Panc1 (cell line): ENCODE data around the gene ADCY2. TPM values are rescaled to one million over a fixed set of nuclear protein-coding genes. Genes with fewer than 3 reads are reported as not detected.

Experiments used
- ATAC-seq: fragments of 200-7000 bp; cut with Tn5 transposase; 2 replicates; pipeline ENCODE4 v1.9.1; 2020; ENCODE audit warnings: mild to moderate bottlenecking, moderate library complexity
- BruUV-seq: library from RNA; stranded (reverse); fragments of 400-500 nt; replicated peaks from 2 replicates; lab custom pipeline; 2021; lab: Mats Ljungman, UMichigan
- CTCF ChIA-PET: fragments of 300-600 bp; sonication (Branson Sonifier 250); formaldehyde crosslinking; loops from one replicate; lab custom pipeline; 2022; ENCODE audit warnings: antibody characterized with exemption; lab: Charles Lee
- POLR2A ChIA-PET: fragments of 300-600 bp; sonication (Branson Sonifier 250); formaldehyde crosslinking; loops from one replicate; lab custom pipeline; 2022; ENCODE audit warnings: antibody characterized with exemption; lab: Charles Lee
- DNase-seq: peaks from one replicate; pipeline ENCODE4 v3.0.0-alpha.2; 2010; ENCODE audit warnings: low read depth, low spot score
- H3K27ac ChIP-seq: 2 replicates; pipeline ENCODE4 v1.5.1; 2011; ENCODE audit warnings: mild to moderate bottlenecking, low read length, inconsistent platforms
- H3K27me3 ChIP-seq: fragments of 200-500 bp; sonication (Bioruptor generic); 2 replicates; pipeline ENCODE4 v1.6.0; 2014; ENCODE audit warnings: low read length, inconsistent platforms; ENCODE audit not compliant: control insufficient read depth, insufficient read depth
- H3K36me3 ChIP-seq: fragments of 200-500 bp; sonication (Bioruptor generic); 2 replicates; pipeline ENCODE4 v1.5.1; 2014; ENCODE audit warnings: inconsistent platforms, mild to moderate bottlenecking, low read length, moderate library complexity; ENCODE audit not compliant: control insufficient read depth, insufficient read depth
- H3K4me1 ChIP-seq: 2 replicates; pipeline ENCODE4 v1.5.1; 2011; ENCODE audit warnings: inconsistent platforms, mild to moderate bottlenecking, low read length, moderate library complexity; ENCODE audit not compliant: control insufficient read depth, insufficient read depth
- H3K4me3 ChIP-seq, 2 experiments: 2 replicates each; pipeline ENCODE4 v1.5.1; 2011 to 2012; ENCODE audit warnings: low read depth in 2 of 2, low read length in 2 of 2, mild to moderate bottlenecking in 2 of 2, inconsistent platforms in 1 of 2, moderate library complexity in 1 of 2
- H3K9me3 ChIP-seq: fragments of 200-500 bp; sonication (Bioruptor generic); 2 replicates; pipeline ENCODE4 v1.5.1; 2014; ENCODE audit warnings: low read depth, mild to moderate bottlenecking, inconsistent platforms, low read length, moderate library complexity; ENCODE audit not compliant: control insufficient read depth, insufficient read depth
- CTCF ChIP-seq: fragments of 450-650 bp; IDR thresholded peaks from 2 replicates; pipeline ENCODE4 v1.5.1; 2017; ENCODE audit warnings: mild to moderate bottlenecking
- POLR2AphosphoS5 ChIP-seq: IDR thresholded peaks from 2 replicates; pipeline ENCODE4 v1.6.1; 2012; ENCODE audit warnings: mild to moderate bottlenecking, low read depth, low read length, moderate library complexity
- REST ChIP-seq, 2 experiments: IDR thresholded peaks; 2 replicates each; pipeline ENCODE4 v1.6.1; 2011 to 2012; ENCODE audit warnings: low read depth in 2 of 2, control low read depth in 1 of 2, low read length in 1 of 2, mild to moderate bottlenecking in 1 of 2, moderate library complexity in 1 of 2; ENCODE audit not compliant: insufficient read depth in 1 of 2
- SIN3A ChIP-seq: IDR thresholded peaks from 2 replicates; pipeline ENCODE4 v1.6.1; 2012; ENCODE audit warnings: low read depth, mild to moderate bottlenecking, low read length, moderate library complexity, borderline replicate concordance; ENCODE audit not compliant: insufficient read depth
- TCF7L2 ChIP-seq: IDR thresholded peaks from 2 replicates; pipeline ENCODE4 v1.6.1; 2011; ENCODE audit warnings: mild to moderate bottlenecking, low read depth, low read length, inconsistent platforms
- in situ Hi-C: cut with HindIII; loops from 2 replicates; pipeline ENCODE4 v1.10.0; 2016; ENCODE audit warnings: low sequenced_read_pairs, low pct_unique_long_range_greater_than_20kb
- intact Hi-C: fragments of 100-400 bp; cut with micrococcal nuclease; formaldehyde crosslinking; loops from one replicate; pipeline ENCODE4 v1.10.0; 2022; ENCODE audit not compliant: unreplicated experiment
- total RNA-seq: library from RNA; stranded (reverse); gene quantifications from one replicate; pipeline ENCODE4 v1.2.1, GENCODE V29; 2021; ENCODE audit not compliant: unreplicated experiment

Gene ADCY2
- total RNA-seq, 1 experiment from 2014 or later = 0.13 TPM

GRCh38 chr5:7877851-7878250 lies 481.9 kb downstream of the ADCY2 start:
- no TSS peak for BruUV-seq

GRCh38 chr5:7878381-7878873 lies 482.5 kb downstream of the ADCY2 start:
- ChIA-PET CTCF (no interaction called here), POLR2A (no interaction called here)
- Histone ChIP-seq H3K27ac (no peak overlapping the region), H3K9me3 (no peaks in the 10 kb centered on the region), H3K4me1 (no peaks in the 10 kb centered on the region), H3K27me3 (no peaks in the 10 kb centered on the region), H3K4me3 (no peak overlapping the region), H3K36me3 (peaks cover 48% of the 10 kb centered on the region)
- intact Hi-C loops (no loop called here), in situ Hi-C loops (no loop called here)
- TF ChIP-seq TCF7L2 = no peak
- TF ChIP-seq REST (IDR thresholded peaks at IDR 0.05; ENCODE audit: insufficient read depth in 1 of 2, low read depth in 2 of 2, low read length in 1 of 2) = no peak
- TF ChIP-seq CTCF = no peak
- no peak for TF ChIP-seq POLR2AphosphoS5
- no peak for TF ChIP-seq SIN3A
- no TSS peak for BruUV-seq
- DNase-seq (no peak), ATAC-seq (no peak)

More at GRCh38 chr5:7877851-7878250, 481.9 kb downstream of the ADCY2 start:
- Histone ChIP-seq H3K27ac (no peak overlapping the region), H3K27me3 (no peaks in the 10 kb centered on the region), H3K9me3 (no peaks in the 10 kb centered on the region), H3K4me3 (no peak overlapping the region), H3K36me3 (peaks cover 51% of the 10 kb centered on the region), H3K4me1 (no peaks in the 10 kb centered on the region)
- POLR2A ChIA-PET = no interaction called here
- intact Hi-C loops (no loop called here), in situ Hi-C loops (no loop called here)
- no peak for TF ChIP-seq POLR2AphosphoS5
- TF ChIP-seq SIN3A = no peak
- TF ChIP-seq REST (IDR thresholded peaks at IDR 0.05; ENCODE audit: insufficient read depth in 1 of 2, low read depth in 2 of 2, low read length in 1 of 2) = no peak
- no peak for TF ChIP-seq CTCF
- TF ChIP-seq TCF7L2 = no peak
- DNase-seq = no peak
- CTCF ChIA-PET = no interaction called here
- ATAC-seq = no peak
